Smooth muscle cell (in vitro differentiated cells): ENCODE measurements around the gene DRD5. TPM values are rescaled to one million over a fixed set of nuclear protein-coding genes. Genes with fewer than 3 reads are reported as not detected.
A peak's percentile ranks its signal among the peaks of the same experiment; 100 is the strongest.

Source experiments
- DNase-seq: peaks from one replicate; lab custom pipeline; 2025; ENCODE audit not compliant: unreplicated experiment; lab: John Stamatoyannopoulos, UW
- H2AFZ ChIP-seq: fragments of 200-600 bp; sonication (generic); 2 replicates; pipeline ENCODE4 v1.6.0; 2016; ENCODE audit warnings: antibody characterized with exemption, low read depth, mild to moderate bottlenecking
- H3F3A ChIP-seq: fragments of 200-600 bp; sonication (generic); 2 replicates; pipeline ENCODE4 v1.6.0; 2017; ENCODE audit warnings: antibody characterized with exemption, low read depth
- H3K27ac ChIP-seq: fragments of 200-600 bp; sonication (generic); 2 replicates; pipeline ENCODE4 v1.5.1; 2016; ENCODE audit warnings: low read depth, mild to moderate bottlenecking
- H3K27me3 ChIP-seq: fragments of 200-600 bp; sonication (generic); 2 replicates; pipeline ENCODE4 v1.6.1; 2016; ENCODE audit warnings: low read depth, mild to moderate bottlenecking
- H3K36me3 ChIP-seq: fragments of 200-600 bp; sonication (generic); 2 replicates; pipeline ENCODE4 v1.5.1; 2016; ENCODE audit warnings: low read depth
- H3K4me1 ChIP-seq: fragments of 200-600 bp; sonication (generic); 2 replicates; pipeline ENCODE4 v1.5.1; 2016; ENCODE audit warnings: low read depth
- H3K4me2 ChIP-seq: fragments of 200-600 bp; sonication (generic); 2 replicates; pipeline ENCODE4 v1.6.0; 2016; ENCODE audit warnings: mild to moderate bottlenecking
- H3K4me3 ChIP-seq: fragments of 200-600 bp; sonication (generic); 2 replicates; pipeline ENCODE4 v1.5.1; 2016; ENCODE audit warnings: mild to moderate bottlenecking
- H3K79me2 ChIP-seq: fragments of 200-600 bp; sonication (generic); 2 replicates; pipeline ENCODE4 v1.6.0; 2016; ENCODE audit warnings: low read depth, mild to moderate bottlenecking
- H3K9ac ChIP-seq: fragments of 200-600 bp; sonication (generic); 2 replicates; pipeline ENCODE4 v1.6.0; 2016; ENCODE audit warnings: low read depth
- H3K9me3 ChIP-seq: fragments of 200-600 bp; sonication (generic); replicated peaks from 2 replicates; pipeline ENCODE4 v1.5.1; 2016; ENCODE audit warnings: low read depth
- H4K20me1 ChIP-seq: fragments of 200-600 bp; sonication (generic); 2 replicates; pipeline ENCODE4 v1.6.0; 2016; ENCODE audit warnings: low read depth
- CTCF ChIP-seq: fragments of 200-600 bp; sonication (generic); IDR thresholded peaks from 2 replicates; pipeline ENCODE4 v1.5.1; 2017; ENCODE audit warnings: borderline replicate concordance, mild to moderate bottlenecking, antibody characterized with exemption; ENCODE audit not compliant: insufficient read depth, poor library complexity, severe bottlenecking
- WGBS: methylation state at CpG from one replicate; pipeline ENCODE4 v1.1.7; 2016; ENCODE audit warnings: low lambda C conversion rate; 5-methylcytosine and 5-hydroxymethylcytosine counted together
- polyA plus RNA-seq: library from polyadenylated mRNA; unstranded; fragments of >200 nt; fragmentation: Nextera tagmentation; extraction: Ambion mirVana; gene quantifications from 2 replicates; pipeline ENCODE4 v1.2.1, GENCODE V29; 2016
- total RNA-seq: library from RNA; depleted of rRNA; stranded (reverse); fragments of >200 nt; gene quantifications from 2 replicates; pipeline ENCODE4 v1.2.3, GENCODE V29; 2014

DRD5 gene
- total and polyA plus RNA-seq, 2 experiments from 2014 or later: not detected

GRCh38 chr4:9804918-9805317 lies 23.5 kb downstream of the DRD5 start:
- H3K4me2 ChIP-seq: no peak overlapping the region
- no peaks in the 10 kb centered on the region for H3K4me1 ChIP-seq
- no peak overlapping the region for H2AFZ ChIP-seq
- H3K9ac ChIP-seq: no peak overlapping the region
- TF ChIP-seq CTCF: no peak
- H4K20me1 ChIP-seq: no peaks in the 10 kb centered on the region
- DNase-seq: no peak
- no peak overlapping the region for H3K4me3 ChIP-seq
- H3K36me3 ChIP-seq: no peaks in the 10 kb centered on the region
- H3K79me2 ChIP-seq: no peaks in the 10 kb centered on the region
- 76% methylated on average over 5 of the region's 5 CpGs for WGBS
- no peaks in the 10 kb centered on the region for H3F3A ChIP-seq
- H3K9me3 ChIP-seq: no peaks in the 10 kb centered on the region
- no peak overlapping the region for H3K27ac ChIP-seq
- peaks cover 12% of the 10 kb centered on the region for H3K27me3 ChIP-seq

GRCh38 chr4:9808077-9808476 lies 26.6 kb downstream of the DRD5 start:
- Histone ChIP-seq H3K27ac (no peak overlapping the region), H4K20me1 (no peaks in the 10 kb centered on the region), H3K79me2 (no peaks in the 10 kb centered on the region), H3K4me2 (no peak overlapping the region), H3F3A (peaks cover 11% of the 10 kb centered on the region), H3K36me3 (no peaks in the 10 kb centered on the region), H3K4me3 (no peak overlapping the region), H3K9me3 (no peaks in the 10 kb centered on the region), H2AFZ (no peak overlapping the region), H3K9ac (no peak overlapping the region), H3K4me1 (peaks cover 7% of the 10 kb centered on the region), H3K27me3 (peaks cover 11% of the 10 kb centered on the region)
- WGBS: 94% methylated on average over 5 of the region's 5 CpGs
- no peak for DNase-seq
- TF ChIP-seq CTCF: no peak

GRCh38 chr4:9811806-9812205 lies 30.4 kb downstream of the DRD5 start:
- Histone ChIP-seq H3K4me1 (peaks cover 7% of the 10 kb centered on the region), H3K27ac (no peak overlapping the region), H4K20me1 (no peaks in the 10 kb centered on the region), H3K4me2 (peak overlapping the region; percentile 71), H3K79me2 (no peaks in the 10 kb centered on the region), H3K9me3 (no peaks in the 10 kb centered on the region), H3K9ac (no peak overlapping the region), H3K4me3 (no peak overlapping the region), H2AFZ (no peak overlapping the region), H3K27me3 (peaks cover 42% of the 10 kb centered on the region), H3F3A (peaks cover 11% of the 10 kb centered on the region), H3K36me3 (no peaks in the 10 kb centered on the region)
- DNase-seq: no peak
- WGBS: 47% methylated on average over 3 of the region's 3 CpGs
- TF ChIP-seq CTCF: no peak
